Stomach (tissue), 4 donors: Measurements from ENCODE around the gene IL32.

Source experiments
- CTCF ChIP-seq, 7 experiments: fragments of 450-650 bp in 4 of 7; fragments of 200-600 bp in 3 of 7; sonication (generic) in 3 of 7; IDR thresholded peaks; one replicate each; pipeline ENCODE4 v1.5.1; 2016 to 2019; ENCODE audit warnings: antibody characterized with exemption in 7 of 7, control low read depth in 2 of 7, mild to moderate bottlenecking in 1 of 7
- POLR2A ChIP-seq, 4 donors: fragments of 450-650 bp; IDR thresholded peaks; one replicate each; pipeline ENCODE4 v1.6.1; 2016; ENCODE audit warnings: antibody characterized with exemption in 4 of 4, control low read depth in 2 of 4, mild to moderate bottlenecking in 1 of 4, moderate library complexity in 1 of 4

DNA sequence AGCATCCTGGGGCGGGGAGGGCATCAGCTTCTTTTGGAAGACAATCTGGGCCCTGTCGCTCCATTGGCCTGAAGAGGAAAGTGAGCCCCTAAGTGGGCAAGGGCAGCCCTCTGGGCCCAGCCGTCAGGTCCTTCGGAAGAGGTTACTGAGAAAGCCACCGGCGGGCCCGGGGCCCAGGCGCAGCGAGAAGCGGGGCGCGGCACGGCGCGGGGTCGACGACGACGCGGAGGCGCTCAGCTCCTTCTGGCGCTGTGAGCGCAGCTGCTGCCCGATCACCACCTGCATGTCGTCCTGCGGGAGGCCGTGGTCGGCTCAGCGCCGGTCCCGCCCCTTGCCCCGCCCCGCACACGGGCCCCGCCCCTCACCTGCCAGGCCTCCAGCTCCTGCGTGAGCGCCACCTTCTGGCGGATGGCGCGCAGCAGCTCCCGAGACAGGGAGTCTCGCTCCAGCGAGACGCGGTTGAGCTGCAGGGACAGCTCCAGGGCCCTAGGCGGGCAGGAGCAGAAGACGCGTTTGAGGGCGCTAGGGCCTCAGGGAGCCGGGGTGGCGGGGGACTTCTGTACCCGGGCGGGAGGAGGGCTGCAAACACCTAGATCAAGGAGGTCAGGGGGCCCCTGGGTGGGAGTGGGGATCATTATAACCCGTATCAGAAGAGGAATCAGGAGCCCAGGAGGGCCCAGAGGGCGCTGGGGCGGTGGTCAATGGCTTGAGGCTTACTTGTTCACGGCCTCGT, 37.3 kb upstream of the IL32 start:
- TF ChIP-seq CTCF (IDR thresholded peaks at IDR 0.05): peak in 5 of 7 experiments; percentile 59 to 85 (median 83)
- TF ChIP-seq POLR2A (IDR thresholded peaks at IDR 0.05): no peak
